CD4-positive, alpha-beta T cell treated with Interleukin-17A for 1 hour (primary cell): ENCODE results near the gene ZNF341.

ENCODE experiments used
- DNase-seq: peaks from one replicate; pipeline ENCODE4 v3.0.0-alpha.2; 2020

ZNF341 gene

GRCh38 chr20:33803921-33804337 lies 72.1 kb downstream of the ZNF341 start:
- no peak for DNase-seq

DNA sequence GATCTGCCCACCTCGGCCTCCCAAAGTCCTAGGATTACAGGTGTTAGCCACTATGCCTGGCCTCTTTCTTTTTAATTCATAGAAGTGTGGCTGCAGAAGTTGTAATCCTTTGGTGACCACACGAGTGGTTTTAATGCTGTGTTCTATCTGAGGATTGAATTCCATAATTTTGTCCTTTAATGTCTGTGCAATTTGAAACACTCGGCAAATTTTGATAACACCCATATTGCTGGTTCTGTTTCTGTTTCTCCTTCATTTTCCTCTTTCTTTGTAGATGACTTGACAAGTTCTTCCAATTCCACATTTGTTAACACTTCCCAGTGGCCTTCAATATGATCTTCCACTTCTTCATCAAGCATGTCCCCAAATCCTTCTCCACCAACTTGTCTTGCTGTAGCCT lies 76.6 kb downstream of the ZNF341 start:
- DNase-seq = no peak

DNA sequence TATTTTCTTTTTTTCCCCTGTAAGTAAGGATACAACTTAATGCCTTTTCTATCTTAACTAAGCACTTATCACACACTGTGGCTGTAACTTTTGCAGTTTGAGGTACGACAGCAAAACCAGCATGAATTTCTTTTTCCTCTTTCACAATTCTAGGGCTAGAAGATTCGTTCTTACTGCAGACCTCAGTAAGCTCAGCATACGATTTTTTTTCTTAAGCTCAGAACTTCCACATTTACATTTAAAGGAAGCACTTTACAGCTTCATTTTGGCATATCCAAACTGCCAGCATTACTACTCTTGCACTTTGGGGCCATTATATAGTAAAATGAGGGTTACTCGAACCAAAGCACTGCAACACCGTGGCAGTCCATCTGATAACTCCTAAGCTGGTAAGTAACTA lies 78.5 kb downstream of the ZNF341 start:
- DNase-seq = no peak

GRCh38 chr20:33810885-33811775 lies 79.3 kb downstream of the ZNF341 start, which contains the start of gene CHMP4B:
Gene CHMP4B, plus strand, starts transcription at chr20:33811348. Its CDS starts 121 bp downstream, at chr20:33811469.
- DNase-seq = peak; percentile 98

GRCh38 chr20:33811776-33812151 lies 80.0 kb downstream of the ZNF341 start:
- DNase-seq = peak; percentile 16

- peak; percentile 45 for DNase-seq
Observed at GRCh38 chr20:33812152-33812849, 80.5 kb downstream of the ZNF341 start.

DNA sequence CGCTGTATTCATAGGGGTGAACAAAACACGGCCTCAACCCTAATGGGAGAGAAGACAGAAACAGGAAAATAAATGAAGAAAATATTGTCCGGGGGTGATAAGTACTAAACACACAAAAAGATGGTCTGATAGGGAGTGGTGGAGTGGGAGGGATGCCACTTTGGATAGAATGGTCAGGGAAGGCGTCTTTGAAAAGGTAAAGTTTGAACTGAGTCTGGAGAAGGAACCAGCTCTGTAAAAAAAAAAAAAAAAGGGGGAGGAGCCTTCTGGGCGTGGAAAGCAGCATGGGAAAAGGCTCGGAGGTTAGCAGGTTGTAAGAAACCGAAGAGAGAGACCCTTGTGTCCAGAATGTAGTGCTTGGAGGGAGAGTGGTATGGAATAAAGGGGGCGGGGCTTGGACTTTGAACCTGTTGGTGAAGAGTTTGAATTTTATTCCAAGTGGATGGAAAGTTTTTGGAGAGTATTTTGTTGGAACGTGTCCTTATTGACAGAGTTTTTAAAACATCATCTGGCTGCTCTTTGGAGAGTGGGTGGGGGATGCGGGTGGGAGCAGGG lies 81.2 kb downstream of the ZNF341 start:
- DNase-seq = no peak

GRCh38 chr20:33814238-33814712 lies 82.5 kb downstream of the ZNF341 start:
- no peak for DNase-seq

DNA sequence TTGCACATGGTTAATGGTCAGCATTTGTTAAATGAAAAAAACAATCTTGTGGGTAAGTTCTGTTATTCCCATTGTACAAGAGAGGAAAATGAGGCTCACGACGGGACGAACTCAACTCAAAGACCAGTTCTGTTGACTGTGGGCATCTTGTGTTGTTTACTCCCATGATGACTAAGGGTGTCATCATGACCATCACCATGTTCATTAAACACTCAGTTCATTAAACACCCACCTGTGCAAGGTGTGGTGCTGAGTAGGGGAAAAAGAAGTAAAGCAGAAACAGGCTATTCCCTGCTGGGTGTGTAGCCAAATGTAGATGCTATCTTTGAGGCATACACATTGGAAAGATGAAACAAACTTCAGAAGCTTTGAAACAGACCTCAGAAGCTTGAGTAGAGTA lies 83.9 kb downstream of the ZNF341 start:
- DNase-seq = no peak

GRCh38 chr20:33816191-33816590 lies 84.4 kb downstream of the ZNF341 start:
- DNase-seq = no peak

DNA sequence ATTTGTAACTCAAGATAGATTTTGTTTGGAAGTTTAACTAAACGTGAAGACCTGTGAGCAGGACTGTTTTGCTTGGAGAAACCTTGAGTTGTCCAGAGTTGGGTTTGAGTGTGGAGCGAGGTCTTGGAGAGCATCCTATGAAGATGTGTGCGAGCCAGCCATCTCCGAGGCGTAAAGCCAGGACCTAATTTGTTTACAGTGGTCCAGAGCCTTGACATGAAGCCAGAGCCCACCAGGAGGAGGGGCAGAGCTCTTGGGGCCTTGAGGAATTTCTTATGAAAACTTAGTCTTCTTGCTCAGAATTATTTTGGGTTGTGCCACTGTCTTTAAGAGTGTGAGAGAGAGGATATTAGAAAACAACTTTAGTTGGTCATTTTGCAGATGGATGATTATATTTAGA lies 85.6 kb downstream of the ZNF341 start:
- DNase-seq = no peak

- DNase-seq = no peak
Observed at GRCh38 chr20:33819456-33819855, 87.7 kb downstream of the ZNF341 start.

DNA sequence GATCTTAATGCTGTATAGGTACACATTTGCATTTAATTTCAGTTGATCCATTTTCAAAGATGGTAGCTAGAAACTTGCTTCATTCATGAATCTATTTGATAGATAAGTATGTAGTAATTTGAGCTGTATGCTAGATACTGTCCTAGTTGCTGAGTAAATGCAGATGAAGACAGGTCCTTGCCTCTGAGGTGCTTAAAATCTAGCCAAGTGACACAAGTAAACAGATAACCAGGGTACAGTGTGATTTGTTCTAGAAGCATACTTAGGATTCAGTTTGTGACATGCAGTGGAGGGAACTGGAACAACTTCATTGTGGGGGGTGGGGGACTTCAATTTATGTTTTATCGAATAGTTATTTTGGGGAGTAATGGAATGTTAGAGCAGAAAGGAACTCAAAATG lies 88.6 kb downstream of the ZNF341 start:
- DNase-seq = no peak

DNA sequence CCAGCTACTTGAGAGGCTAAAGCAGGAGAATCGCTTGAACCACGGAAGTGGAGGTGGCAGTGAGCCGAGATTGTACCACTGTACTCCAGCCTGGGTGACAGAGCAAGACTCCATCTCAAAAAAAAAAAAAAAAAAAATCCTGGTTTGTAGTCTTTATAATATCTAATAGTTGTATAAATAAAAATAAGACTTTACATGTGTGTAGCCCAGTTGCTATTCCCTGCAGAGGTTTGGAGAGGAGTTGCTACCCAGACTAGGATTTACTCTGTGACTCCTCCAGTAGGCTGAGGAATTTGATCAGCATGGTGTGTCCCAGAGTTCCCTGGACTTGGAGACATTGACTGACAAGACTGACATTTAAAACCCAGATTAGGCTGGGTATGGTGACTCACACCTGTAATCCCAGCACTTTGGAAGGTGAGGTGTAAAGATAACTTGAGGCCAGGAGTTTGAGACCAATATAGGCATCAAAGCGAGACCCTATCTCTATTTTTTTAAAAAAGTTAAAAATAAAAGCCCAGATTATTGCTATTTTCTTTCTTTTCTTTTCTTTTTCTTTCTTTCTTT lies 89.6 kb downstream of the ZNF341 start:
- DNase-seq = no peak

DNA sequence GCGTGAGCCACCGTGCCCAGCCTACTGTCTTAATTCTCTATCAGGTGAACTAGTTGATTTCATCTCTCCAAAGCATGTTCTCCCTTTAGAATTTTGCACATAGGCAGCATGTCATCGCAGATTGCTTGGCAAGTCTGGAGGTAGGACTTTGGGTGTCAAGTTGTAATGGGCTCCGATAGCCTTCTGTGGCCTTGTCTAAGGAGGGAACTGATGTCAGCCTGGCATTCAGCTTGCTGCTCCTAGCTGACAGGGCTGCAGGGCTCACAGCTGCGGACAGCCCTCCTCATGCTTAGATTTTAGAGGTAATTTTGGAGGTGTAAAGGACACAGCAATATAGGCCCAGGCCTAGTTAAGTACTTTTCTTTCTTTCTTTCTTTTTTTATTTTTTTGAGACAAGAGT lies 90.6 kb downstream of the ZNF341 start:
- no peak for DNase-seq

DNA sequence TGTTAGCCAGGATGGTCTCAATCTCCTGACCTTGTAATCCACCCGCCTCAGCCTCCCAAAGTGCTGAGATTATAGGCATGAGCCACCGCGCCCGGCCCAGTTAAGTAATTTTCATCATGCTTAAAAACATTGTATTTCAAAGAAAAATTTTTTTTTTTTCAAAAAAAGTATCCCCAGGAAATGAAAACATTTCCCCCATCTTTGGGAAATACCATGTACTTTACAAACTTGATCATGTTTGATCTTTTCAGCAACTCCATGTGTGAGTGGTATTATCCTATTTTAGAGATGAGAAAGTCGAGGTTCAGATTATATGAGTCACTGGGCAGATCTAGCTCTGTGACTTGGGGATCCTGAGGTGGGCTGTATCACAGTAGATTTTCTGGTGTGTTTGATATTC lies 91.2 kb downstream of the ZNF341 start:
- no peak for DNase-seq

- no peak for DNase-seq
Observed at GRCh38 chr20:33824852-33825251, 93.1 kb downstream of the ZNF341 start.

GRCh38 chr20:33825340-33826269 lies 93.8 kb downstream of the ZNF341 start:
- no peak for DNase-seq

GRCh38 chr20:33826270-33826897 lies 94.6 kb downstream of the ZNF341 start:
- no peak for DNase-seq

DNA sequence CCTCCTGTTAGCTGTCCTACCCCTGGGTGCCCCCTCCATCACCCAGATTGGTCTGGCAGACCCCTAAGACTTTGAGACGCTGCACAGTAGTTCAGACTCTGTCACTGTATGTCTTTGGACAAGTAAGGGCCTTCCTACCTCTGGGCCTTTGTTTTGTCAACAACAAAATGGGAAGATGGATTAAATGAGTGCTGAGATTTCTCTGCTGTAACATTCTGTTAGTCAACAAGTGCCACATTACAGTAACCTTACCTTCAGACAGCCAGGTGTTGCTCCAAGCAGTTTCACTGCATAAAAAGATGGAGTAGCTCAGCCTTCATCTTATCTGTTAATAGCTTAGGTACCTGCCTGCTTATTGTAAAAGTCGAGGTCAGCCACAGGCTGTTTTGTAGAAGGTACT lies 95.3 kb downstream of the ZNF341 start:
- DNase-seq = no peak

GRCh38 chr20:33827634-33828325 lies 96.0 kb downstream of the ZNF341 start:
- DNase-seq = no peak
